Heart left ventricle (tissue), 16 donors: ENCODE results near the gene SEPTIN11. TPM values are rescaled to one million over a fixed set of nuclear protein-coding genes. Genes with fewer than 3 reads are reported as not detected.

Experiments
- ATAC-seq, 4 donors: fragments of 200-7000 bp; cut with Tn5 transposase; one replicate each; pipeline ENCODE4 v1.9.1; 2020 to 2022; ENCODE audit warnings: moderate library complexity in 4 of 4, mild to moderate bottlenecking in 3 of 4, moderate number of reproducible peaks in 1 of 4
- DNase-seq, 5 donors: peaks; one replicate each; pipeline ENCODE4 v3.0.0-alpha.2; 2020
- H3K27ac ChIP-seq, 12 donors: fragments of 200-600 bp; sonication (generic) in 4 of 12; one replicate each; pipeline versions ENCODE4 v1.5.0 to v1.8.0; 2016 to 2022; ENCODE audit warnings: mild to moderate bottlenecking in 2 of 12
- H3K27me3 ChIP-seq, 9 donors: fragments of 200-600 bp; sonication (generic) in 2 of 9; one replicate each; pipeline versions ENCODE4 v1.5.1 to v1.8.0; 2016 to 2022; ENCODE audit warnings: mild to moderate bottlenecking in 3 of 9
- H3K36me3 ChIP-seq, 9 donors: fragments of 200-600 bp; sonication (generic) in 2 of 9; one replicate each; pipeline versions ENCODE4 v1.5.0 to v1.8.0; 2018 to 2022; ENCODE audit warnings: mild to moderate bottlenecking in 2 of 9
- H3K4me1 ChIP-seq, 12 donors: fragments of 200-600 bp; sonication (generic) in 4 of 12; one replicate each; pipeline versions ENCODE4 v1.5.0 to v1.8.0; 2016 to 2022; ENCODE audit warnings: mild to moderate bottlenecking in 3 of 12
- H3K4me3 ChIP-seq, 12 donors: fragments of 200-600 bp; sonication (generic) in 4 of 12; one replicate each; pipeline versions ENCODE4 v1.5.0 to v1.8.0; 2017 to 2022; ENCODE audit warnings: mild to moderate bottlenecking in 9 of 12, moderate library complexity in 4 of 12
- H3K9me3 ChIP-seq, 12 donors: fragments of 200-600 bp; sonication (generic) in 4 of 12; one replicate each; pipeline versions ENCODE4 v1.5.0 to v1.8.0; 2016 to 2022; ENCODE audit warnings: mild to moderate bottlenecking in 1 of 12
- POLR2A ChIP-seq, 2 donors: fragments of 450-650 bp; IDR thresholded peaks; one replicate each; pipeline ENCODE4 v1.6.1; 2017; ENCODE audit warnings: antibody characterized with exemption in 2 of 2, mild to moderate bottlenecking in 2 of 2, moderate library complexity in 2 of 2
- WGBS, 4 donors: extraction: QIAGEN DNeasy Blood & Tissue Kit in 2 of 4; methylation state at CpG; one replicate each; pipeline versions ENCODE4 v1.1.5 to v1.1.7; 2013 to 2018; 5-methylcytosine and 5-hydroxymethylcytosine counted together
- intact Hi-C, 10 donors: fragments of 100-400 bp; cut with DNase I; formaldehyde crosslinking; loops; one replicate each; pipeline versions ENCODE4 v1.11.1 to v1.14.2; 2022
- polyA plus RNA-seq, 2 donors: library from polyadenylated mRNA; stranded (reverse); fragments of 200-250 nt; gene quantifications; one replicate each; pipeline ENCODE4 v1.2.3, GENCODE V29; 2013
- total RNA-seq, 9 donors: library from RNA; depleted of rRNA in 2 of 9; stranded (reverse); fragments of >200 nt in 2 of 9; fragmentation: NEBNext Ultra II Directional in 3 of 9; extraction: Animal tissue kit (Norgen Biotek cat#: 25700) in 3 of 9; gene quantifications; one replicate each; pipeline versions ENCODE4 v1.1.0 to v1.2.4, GENCODE V29; 2016 to 2023
- TF ChIP-seq, protein P1 (sequence below), 12 donors: fragments of 200-600 bp; sonication (generic) in 4 of 12; IDR thresholded peaks; one replicate each; pipeline versions ENCODE4 v1.5.0 to v1.8.0; 2018 to 2022; ENCODE audit warnings: antibody characterized with exemption in 12 of 12, mild to moderate bottlenecking in 5 of 12
- donor health status: ischemic (EF 13 %, LVEDD 7.1; RV severe dilation, severe dysfunction).
- donor health status: healthy with polysubstance abuse.
- donor health status: DM: no; HTN: yes; CAD: no.
- donor health status: DM: no; HTN: no; CAD: no.
- donor health status: ischemic (EF 25% LVEDD 6.9; RV normal size, moderate dysfunction).
- donor health status: ischemic (EF 25% LVEDD 5.7; RV mildly dilated, moderate dysfunction).
- donor health status: healthy.
- donor health status: DM: yes; HTN: yes; CAD: no.
- donor health status: ischemic (EF 35%, LVEDD 5.7; RV mildly dilated, moderate dysfunction).
- donor health status: nonischemic (EF 11% LVEDD 7.7; RV severe dilation, severe dysfunction).
- donor health status: DM: yes; HTN: yes; CAD: no.
- donor health status: PGD.
- donor health status: ischemic (EF 29% LVEDD 5.4; RV normal size, mild dysfunction).
- donor health status: nonischemic (EF 23%, LVEDD 6.1; RV moderate dilation, normal function).

The SEPTIN11 gene
- total and polyA plus RNA-seq, 11 donors = 9.9 to 58.9 (median 31.9) TPM

DNA sequence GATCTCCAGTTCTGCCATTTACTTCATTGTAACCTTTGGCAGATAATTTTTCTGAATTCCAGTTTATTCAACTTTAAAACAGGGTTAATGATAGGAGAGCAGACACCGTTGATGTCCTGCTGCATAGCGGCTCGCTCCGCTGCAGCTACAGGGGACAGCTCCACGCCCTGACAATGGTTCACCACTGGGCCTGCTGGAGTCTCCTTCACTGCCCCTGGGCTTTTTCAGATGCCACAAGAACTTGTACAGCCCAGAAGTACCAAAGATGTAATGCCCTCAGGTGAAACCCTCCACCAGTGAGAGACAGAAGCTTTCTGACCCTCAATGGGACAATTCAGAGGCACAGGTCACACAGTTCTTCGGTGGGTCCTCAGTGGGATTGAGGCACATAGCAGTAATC is 22.7 kb upstream of the SEPTIN11 start:
- DNase-seq (no peak), ATAC-seq (no peak)
- Histone ChIP-seq H3K27me3 (no peaks in the 10 kb centered on the region), H3K4me1 (no peaks in the 10 kb centered on the region), H3K9me3 (no peaks in the 10 kb centered on the region), H3K27ac (no peak overlapping the region), H3K36me3 (no peaks in the 10 kb centered on the region), H3K4me3 (no peak overlapping the region)
- WGBS, 4 donors = 82 to 98% (median 94%) methylated on average over 6 of the region's 6 CpGs
- TF ChIP-seq, protein P1, sequence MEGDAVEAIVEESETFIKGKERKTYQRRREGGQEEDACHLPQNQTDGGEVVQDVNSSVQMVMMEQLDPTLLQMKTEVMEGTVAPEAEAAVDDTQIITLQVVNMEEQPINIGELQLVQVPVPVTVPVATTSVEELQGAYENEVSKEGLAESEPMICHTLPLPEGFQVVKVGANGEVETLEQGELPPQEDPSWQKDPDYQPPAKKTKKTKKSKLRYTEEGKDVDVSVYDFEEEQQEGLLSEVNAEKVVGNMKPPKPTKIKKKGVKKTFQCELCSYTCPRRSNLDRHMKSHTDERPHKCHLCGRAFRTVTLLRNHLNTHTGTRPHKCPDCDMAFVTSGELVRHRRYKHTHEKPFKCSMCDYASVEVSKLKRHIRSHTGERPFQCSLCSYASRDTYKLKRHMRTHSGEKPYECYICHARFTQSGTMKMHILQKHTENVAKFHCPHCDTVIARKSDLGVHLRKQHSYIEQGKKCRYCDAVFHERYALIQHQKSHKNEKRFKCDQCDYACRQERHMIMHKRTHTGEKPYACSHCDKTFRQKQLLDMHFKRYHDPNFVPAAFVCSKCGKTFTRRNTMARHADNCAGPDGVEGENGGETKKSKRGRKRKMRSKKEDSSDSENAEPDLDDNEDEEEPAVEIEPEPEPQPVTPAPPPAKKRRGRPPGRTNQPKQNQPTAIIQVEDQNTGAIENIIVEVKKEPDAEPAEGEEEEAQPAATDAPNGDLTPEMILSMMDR (IDR thresholded peaks at IDR 0.05) = no peak
- no peak for TF ChIP-seq POLR2A (IDR thresholded peaks at IDR 0.05)
- intact Hi-C loops = no loop called here

DNA sequence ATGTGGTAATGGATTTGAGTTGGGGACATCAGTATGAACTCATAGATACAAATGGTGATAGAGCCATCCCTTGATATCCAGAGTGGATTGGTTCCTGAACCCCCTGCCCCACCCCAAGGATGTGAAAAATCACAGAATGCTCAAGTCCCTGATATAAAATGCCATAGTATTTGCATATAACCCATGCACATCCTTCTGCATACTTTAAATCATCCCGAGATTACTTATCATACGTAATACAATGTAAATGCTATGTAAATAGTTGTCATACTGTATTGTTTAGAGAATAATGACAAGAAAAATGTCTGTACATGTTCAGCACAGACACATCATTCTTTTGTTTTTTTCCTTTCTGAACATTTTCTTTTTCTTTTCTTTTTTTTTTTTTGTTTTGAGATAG is 18.9 kb upstream of the SEPTIN11 start:
- H3K27ac ChIP-seq = no peak overlapping the region
- H3K9me3 ChIP-seq = no peaks in the 10 kb centered on the region
- DNase-seq (no peak), ATAC-seq (no peak)
- TF ChIP-seq, protein P1 (IDR thresholded peaks at IDR 0.05) = no peak
- TF ChIP-seq POLR2A (IDR thresholded peaks at IDR 0.05) = no peak
- no peaks in the 10 kb centered on the region for H3K4me1 ChIP-seq
- H3K4me3 ChIP-seq = no peak overlapping the region
- intact Hi-C loops = no loop called here
- H3K36me3 ChIP-seq = no peaks in the 10 kb centered on the region
- 90 to 97% (median 92%) methylated on average over 2 of the region's 2 CpGs for WGBS, 4 donors
- H3K27me3 ChIP-seq = no peaks in the 10 kb centered on the region

DNA sequence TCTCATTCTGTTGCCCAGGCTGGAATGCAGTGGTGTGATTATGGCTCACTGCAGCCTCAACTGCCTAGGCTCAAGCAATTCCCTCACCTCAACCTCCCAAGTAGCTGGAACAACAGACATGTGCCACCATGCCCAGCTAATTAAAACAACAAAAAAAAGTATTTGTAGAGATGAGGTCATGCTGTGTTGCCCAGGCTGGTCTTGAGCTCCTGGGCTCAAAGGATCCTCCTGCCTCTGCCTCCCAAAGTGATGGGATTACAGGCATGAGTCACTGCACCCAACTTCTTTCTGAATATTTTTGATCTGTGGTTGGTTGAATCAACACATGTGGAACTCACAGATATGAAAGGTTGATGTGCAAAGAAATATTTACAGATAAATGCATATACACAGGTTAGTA is 18.5 kb upstream of the SEPTIN11 start:
- no peaks in the 10 kb centered on the region for H3K9me3 ChIP-seq
- H3K36me3 ChIP-seq = no peaks in the 10 kb centered on the region
- TF ChIP-seq, protein P1 (IDR thresholded peaks at IDR 0.05) = no peak
- TF ChIP-seq POLR2A (IDR thresholded peaks at IDR 0.05) = no peak
- H3K4me3 ChIP-seq = no peak overlapping the region
- intact Hi-C loops = no loop called here
- H3K4me1 ChIP-seq = no peaks in the 10 kb centered on the region
- no peaks in the 10 kb centered on the region for H3K27me3 ChIP-seq
- ATAC-seq = no peak
- no peak overlapping the region for H3K27ac ChIP-seq
- DNase-seq = no peak

DNA sequence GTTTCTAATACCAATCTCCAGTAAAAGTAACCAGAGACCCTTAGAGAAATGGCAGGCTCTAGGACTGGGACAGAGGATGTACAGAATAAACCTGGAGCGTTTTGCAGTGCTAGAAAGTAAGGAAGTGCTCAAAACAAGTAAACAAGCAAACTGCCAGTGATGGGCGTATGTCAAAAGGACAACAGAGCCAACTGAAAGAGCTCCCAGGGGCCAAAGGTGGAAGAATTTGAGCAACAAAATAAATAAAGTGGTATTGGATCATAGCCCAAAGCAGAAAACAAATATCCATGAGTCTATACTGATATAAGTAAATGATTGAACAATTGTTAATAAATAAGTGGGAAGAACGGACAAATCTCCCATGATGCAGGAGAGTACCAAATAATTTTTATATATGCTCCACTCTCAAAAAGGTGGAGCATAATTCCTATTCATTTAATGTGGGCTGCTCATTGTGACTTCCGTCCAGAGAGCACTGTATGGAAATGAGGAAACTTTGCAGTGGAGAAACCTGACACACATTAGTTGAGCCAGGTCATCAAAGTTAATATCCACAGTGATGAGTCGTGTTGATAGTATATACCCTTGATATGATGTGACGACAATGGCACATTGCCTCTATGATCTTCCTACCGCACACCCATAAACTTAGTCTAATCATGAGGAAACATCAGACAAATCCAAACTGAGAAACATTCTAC is 17.8 kb upstream of the SEPTIN11 start:
- Histone ChIP-seq H3K4me1 (no peaks in the 10 kb centered on the region), H3K27me3 (no peaks in the 10 kb centered on the region), H3K27ac (no peak overlapping the region), H3K4me3 (no peak overlapping the region), H3K9me3 (peaks cover 0 to 5% (median 0%) of the 10 kb centered on the region in 12 donors), H3K36me3 (no peaks in the 10 kb centered on the region)
- no peak for DNase-seq
- intact Hi-C loops = no loop called here
- WGBS, 4 donors = 87 to 91% (median 88%) methylated on average over 7 of the region's 7 CpGs
- TF ChIP-seq, protein P1 (IDR thresholded peaks at IDR 0.05) = no peak
- TF ChIP-seq POLR2A (IDR thresholded peaks at IDR 0.05) = no peak
- ATAC-seq = no peak
